Mononuclear cell (primary cell): ENCODE data around the gene LCE1F. TPM values are rescaled to one million over a fixed set of nuclear protein-coding genes. Genes with fewer than 3 reads are reported as not detected.

Experiments
- H3K27me3 ChIP-seq: 2 replicates; pipeline ENCODE4 v1.6.0; 2011; ENCODE audit warnings: low read length, control low read depth; ENCODE audit not compliant: insufficient read depth
- H3K4me1 ChIP-seq: 2 replicates; pipeline ENCODE4 v1.5.1; 2011; ENCODE audit warnings: mild to moderate bottlenecking, low read length, control low read depth; ENCODE audit not compliant: insufficient read depth
- H3K4me3 ChIP-seq: 2 replicates; pipeline ENCODE4 v1.5.1; 2011; ENCODE audit warnings: mild to moderate bottlenecking, low read length, moderate library complexity
- H3K9me3 ChIP-seq: 2 replicates; pipeline ENCODE4 v1.5.1; 2011; ENCODE audit warnings: low read depth, mild to moderate bottlenecking, control low read depth, low read length
- total RNA-seq: library from RNA; depleted of rRNA; stranded (reverse); fragments of >200 nt; gene quantifications from one replicate; pipeline ENCODE4 v1.2.3, GENCODE V29; 2012

LCE1F gene
- total RNA-seq, 1 donor: not detected

GRCh38 chr1:152811050-152811449 is 36.1 kb downstream of the LCE1F start:
- Histone ChIP-seq H3K4me1 (no peaks in the 10 kb centered on the region), H3K27me3 (no peaks in the 10 kb centered on the region), H3K9me3 (no peaks in the 10 kb centered on the region), H3K4me3 (no peak overlapping the region)

- H3K9me3 ChIP-seq: no peaks in the 10 kb centered on the region
- no peak within 1 kb of the TSS for H3K4me3 ChIP-seq
- no peaks in the 10 kb centered on the region for H3K27me3 ChIP-seq
Measured at GRCh38 chr1:152811671-152812070, 36.7 kb downstream of the LCE1F start, which contains the start of gene LCE1B. Gene LCE1B (plus strand): TSS chr1:152811971. CDS start chr1:152812447, 476 bp downstream.

GRCh38 chr1:152817309-152817708 is 42.4 kb downstream of the LCE1F start:
- H3K4me3 ChIP-seq: no peak overlapping the region
- H3K27me3 ChIP-seq: no peaks in the 10 kb centered on the region
- H3K4me1 ChIP-seq: no peaks in the 10 kb centered on the region
- H3K9me3 ChIP-seq: no peaks in the 10 kb centered on the region

More at GRCh38 chr1:152811671-152812070, 36.7 kb downstream of the LCE1F start, which contains the start of gene LCE1B:
- no peaks in the 10 kb centered on the region for H3K4me1 ChIP-seq

- H3K9me3 ChIP-seq: no peaks in the 10 kb centered on the region
- no peaks in the 10 kb centered on the region for H3K4me1 ChIP-seq
- H3K4me3 ChIP-seq: no peak overlapping the region
- no peaks in the 10 kb centered on the region for H3K27me3 ChIP-seq
Measured at GRCh38 chr1:152823294-152823693, 48.4 kb downstream of the LCE1F start.

DNA sequence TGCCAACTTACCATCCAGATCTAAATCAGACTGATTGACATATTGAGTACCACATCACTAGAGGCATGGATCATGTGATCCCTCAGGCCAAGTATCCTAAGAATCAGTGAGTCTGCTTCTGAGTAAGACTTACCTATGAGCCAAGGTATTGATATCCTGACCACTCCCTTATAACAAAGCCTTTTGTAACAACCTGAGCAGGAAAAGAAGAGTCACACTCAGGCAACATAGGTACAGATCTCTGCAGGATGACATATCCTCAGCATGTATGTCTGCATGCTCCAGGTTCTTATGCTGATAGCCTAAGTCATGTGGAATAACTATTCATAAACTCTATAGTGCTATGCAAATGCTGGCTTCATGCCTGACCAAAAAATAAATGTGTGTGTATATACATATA is 50.0 kb downstream of the LCE1F start:
- Histone ChIP-seq H3K4me1 (no peaks in the 10 kb centered on the region), H3K4me3 (no peak overlapping the region), H3K27me3 (peaks cover 4% of the 10 kb centered on the region), H3K9me3 (no peaks in the 10 kb centered on the region)

Other genes with a start within 250 kb of the LCE1F start
- not detected for gene LCE3E, start 208.4 kb upstream of the LCE1F start, total RNA-seq
- not detected for gene LCE3D, start 194.6 kb upstream of the LCE1F start, total RNA-seq
- not detected for gene LCE3C, start 174.9 kb upstream of the LCE1F start, total RNA-seq
- gene LCE3B, start 161.3 kb upstream of the LCE1F start, total RNA-seq: not detected
- gene LCE3A, start 152.0 kb upstream of the LCE1F start, total RNA-seq: not detected
- gene LCE2D, start 111.8 kb upstream of the LCE1F start, total RNA-seq: not detected
- gene LCE2C, start 99.9 kb upstream of the LCE1F start, total RNA-seq: not detected
- not detected for gene LCE2B, start 89.0 kb upstream of the LCE1F start, total RNA-seq
- not detected for gene LCE2A, start 76.8 kb upstream of the LCE1F start, total RNA-seq
- gene LCE4A, start 67.0 kb upstream of the LCE1F start, total RNA-seq: not detected
- gene KPRP, start 17.1 kb upstream of the LCE1F start, total RNA-seq: not detected
- not detected for gene LCE1E, start 11.1 kb downstream of the LCE1F start, total RNA-seq
- not detected for gene LCE1D, start 21.6 kb downstream of the LCE1F start, total RNA-seq
- not detected for gene LCE1C, start 31.5 kb downstream of the LCE1F start, total RNA-seq
- not detected for gene LCE1B, start 36.8 kb downstream of the LCE1F start, total RNA-seq
- gene LCE1A, start 52.3 kb downstream of the LCE1F start, total RNA-seq: not detected
- gene LCE6A, start 67.7 kb downstream of the LCE1F start, total RNA-seq: not detected
- not detected for gene LCE7A, start 84.9 kb downstream of the LCE1F start, total RNA-seq
- gene SMCP, start 103.2 kb downstream of the LCE1F start, total RNA-seq: not detected
- not detected for gene IVL, start 133.4 kb downstream of the LCE1F start, total RNA-seq
- gene SPRR5, start 172.1 kb downstream of the LCE1F start, total RNA-seq: not detected
- gene SPRR4, start 195.5 kb downstream of the LCE1F start, total RNA-seq: not detected
- gene SPRR1A, start 208.9 kb downstream of the LCE1F start, total RNA-seq: not detected
- not detected for gene SPRR3, start 226.6 kb downstream of the LCE1F start, total RNA-seq